HepG2 (cell line): ENCODE measurements around the gene TXNDC2. TPM values are rescaled to one million over a fixed set of nuclear protein-coding genes. Genes with fewer than 3 reads are reported as not detected.
A peak's percentile ranks its signal among the peaks of the same experiment; 100 is the strongest.

ENCODE experiments used
- BRF2 ChIP-seq: sonication (generic); formaldehyde crosslinking; IDR thresholded peaks from 2 replicates; pipeline ENCODE4 v1.8.1; 2022; ENCODE audit warnings: mild to moderate bottlenecking, missing genetic modification reagents
- CREBL2 ChIP-seq: sonication (generic); formaldehyde crosslinking; IDR thresholded peaks from 2 replicates; pipeline ENCODE4 v1.8.1; 2023; ENCODE audit warnings: missing genetic modification reagents, mild to moderate bottlenecking, borderline replicate concordance
- DNMT3B ChIP-seq: conservative IDR thresholded peaks from 2 replicates; pipeline ENCODE4 v1.6.1; 2016; ENCODE audit warnings: missing biosample characterization, control low read depth
- EHMT2 ChIP-seq: fragments of 200-600 bp; sonication (generic); IDR thresholded peaks from 2 replicates; pipeline ENCODE4 v1.7.0; 2017; ENCODE audit warnings: antibody characterized with exemption, low read depth, low read length, borderline replicate concordance
- FUBP1 ChIP-seq: sonication (generic); formaldehyde crosslinking; IDR thresholded peaks from 2 replicates; pipeline ENCODE4 v1.5.1; 2020; ENCODE audit warnings: missing genetic modification reagents, mild to moderate bottlenecking, borderline replicate concordance
- MIXL1 ChIP-seq: IDR thresholded peaks from 2 replicates; pipeline ENCODE4 v1.6.1; 2016
- NFYC ChIP-seq: IDR thresholded peaks from 2 replicates; pipeline ENCODE4 v1.6.1; 2016; ENCODE audit warnings: missing genetic modification reagents, missing compliant biosample characterization
- TFE3 ChIP-seq: IDR thresholded peaks from 2 replicates; pipeline ENCODE4 v1.6.1; 2016
- ZBTB7A ChIP-seq: sonication (generic); formaldehyde crosslinking; IDR thresholded peaks from 2 replicates; pipeline ENCODE4 v1.8.0; 2022; ENCODE audit warnings: mild to moderate bottlenecking, missing genetic modification reagents
- ZNF407 ChIP-seq: sonication (generic); formaldehyde crosslinking; IDR thresholded peaks from one replicate; pipeline ENCODE4 v1.5.1; 2020; ENCODE audit warnings: mild to moderate bottlenecking, missing genetic modification reagents; ENCODE audit errors: not compliant biosample characterization
- ZNF724P ChIP-seq: sonication (generic); formaldehyde crosslinking; IDR thresholded peaks from 2 replicates; pipeline ENCODE4 v1.8.0; 2022; ENCODE audit warnings: missing genetic modification reagents, borderline replicate concordance
- ZNF891 ChIP-seq: sonication (generic); formaldehyde crosslinking; IDR thresholded peaks from 2 replicates; pipeline ENCODE4 v1.5.0; 2020; ENCODE audit warnings: mild to moderate bottlenecking, missing genetic modification reagents
- polyA plus RNA-seq, 8 experiments: library from polyadenylated mRNA; depleted of rRNA in 3 of 8; stranded (reverse) in 7 of 8; unstranded in 1 of 8; fragments of >200 nt; fragmentation: Illumina TruSeq in 4 of 8; extraction: Trizol in 4 of 8; gene quantifications; 2 replicates each; pipeline versions ENCODE4 v1.2.1 to v1.2.3, GENCODE V29; 2011 to 2016; ENCODE audit warnings: low read depth in 4 of 8, missing spikeins in 1 of 8, mixed read lengths in 1 of 8; ENCODE audit not compliant: insufficient read depth in 1 of 8
- total RNA-seq, 5 experiments: library from RNA; depleted of rRNA; stranded (reverse); fragments of >200 nt; fragmentation: Illumina TruSeq; extraction: Trizol; gene quantifications; 2 replicates each; pipeline ENCODE4 v1.2.3, GENCODE V29; 2016; ENCODE audit warnings: low read depth in 1 of 5

TXNDC2 gene
- total and polyA plus RNA-seq, 2 of the 13 experiments (the other 11 are each of a cell fraction or from before 2014, with no cell fraction given), result not detected

GRCh38 chr18:9913526-9914333 lies 28.0 kb downstream of the TXNDC2 start, which contains the start of gene VAPA (continued):
- peak; percentile 23; the same call in 1 of the 2 replicates for TF ChIP-seq NFYC
- no peak for TF ChIP-seq DNMT3B (CRISPR knock-in tag)
- TF ChIP-seq TFE3 (CRISPR knock-in tag), result peak; percentile 52
- no peak for TF ChIP-seq ZNF891
- no peak for TF ChIP-seq ZBTB7A (CRISPR knock-in tag)
- no peak for TF ChIP-seq ZNF407 (CRISPR knock-in tag)
- TF ChIP-seq CREBL2 (CRISPR knock-in tag), result no peak
- TF ChIP-seq ZNF724P (CRISPR knock-in tag), result peak; percentile 77; the same call in 1 of the 2 replicates
- TF ChIP-seq FUBP1, result no peak
- no peak; the same call in 1 of the 2 replicates for TF ChIP-seq MIXL1 (CRISPR knock-in tag)
- no peak for TF ChIP-seq EHMT2
- no peak for TF ChIP-seq BRF2 (CRISPR knock-in tag)
